WTC11 (cell line): ENCODE measurements around the gene RND2.

Experiments used
- ATF3 ChIP-seq: sonication (generic); formaldehyde crosslinking; conservative IDR thresholded peaks from 2 replicates; pipeline ENCODE4 v1.8.1; 2022; ENCODE audit warnings: mild to moderate bottlenecking, missing genetic modification reagents
- CREB1 ChIP-seq: sonication (generic); formaldehyde crosslinking; IDR thresholded peaks from 2 replicates; pipeline ENCODE4 v1.8.0; 2023; ENCODE audit warnings: mild to moderate bottlenecking, missing genetic modification reagents
- CTCF ChIP-seq: fragments of 200-600 bp; IDR thresholded peaks from 2 replicates; pipeline ENCODE4 v1.8.0; 2022; ENCODE audit warnings: antibody characterized with exemption
- E2F4 ChIP-seq: sonication (generic); formaldehyde crosslinking; IDR thresholded peaks from 2 replicates; pipeline ENCODE4 v1.8.1; 2022; ENCODE audit warnings: low read depth, mild to moderate bottlenecking, moderate library complexity, missing genetic modification reagents, borderline replicate concordance
- GABPB1 ChIP-seq: sonication (generic); formaldehyde crosslinking; IDR thresholded peaks from 2 replicates; pipeline ENCODE4 v1.8.1; 2023; ENCODE audit warnings: mild to moderate bottlenecking, missing genetic modification reagents
- MXD4 ChIP-seq: fragments of 250-450 bp; sonication (Bioruptor Pico); IDR thresholded peaks from 2 replicates; pipeline ENCODE4 v1.8.0; 2021; ENCODE audit warnings: mild to moderate bottlenecking, moderate library complexity, borderline replicate concordance
- NR1H2 ChIP-seq: sonication (generic); formaldehyde crosslinking; IDR thresholded peaks from 2 replicates; pipeline ENCODE4 v1.9.0; 2021; ENCODE audit warnings: mild to moderate bottlenecking, moderate library complexity, missing genetic modification reagents
- NR3C1 ChIP-seq: sonication (generic); formaldehyde crosslinking; conservative IDR thresholded peaks from 2 replicates; pipeline ENCODE4 v1.8.1; 2023; ENCODE audit warnings: low read depth, mild to moderate bottlenecking, missing genetic modification reagents
- PRDM15 ChIP-seq: sonication (generic); formaldehyde crosslinking; IDR thresholded peaks from 2 replicates; pipeline ENCODE4 v1.8.0; 2022; ENCODE audit warnings: missing genetic modification reagents
- ZNF232 ChIP-seq: sonication (generic); formaldehyde crosslinking; IDR thresholded peaks from 2 replicates; pipeline ENCODE4 v1.8.0; 2022; ENCODE audit warnings: mild to moderate bottlenecking, missing genetic modification reagents
- ZNF281 ChIP-seq: sonication (generic); formaldehyde crosslinking; IDR thresholded peaks from 2 replicates; pipeline ENCODE4 v1.8.0; 2023; ENCODE audit warnings: mild to moderate bottlenecking, missing genetic modification reagents

GRCh38 chr17:42980274-42980765, 44.7 kb upstream of the RND2 start, which contains the start of gene RUNDC1:
- TF ChIP-seq ZNF232 (CRISPR knock-in tag) (no peak), CTCF (no peak), PRDM15 (CRISPR knock-in tag) (no peak), E2F4 (CRISPR knock-in tag) (no peak), ATF3 (CRISPR knock-in tag) (no peak), NR3C1 (CRISPR knock-in tag) (no peak), ZNF281 (CRISPR knock-in tag) (no peak; the same call in 1 of the 2 replicates), NR1H2 (CRISPR knock-in tag) (no peak), CREB1 (CRISPR knock-in tag) (no peak), MXD4 (no peak), GABPB1 (no peak; the same call in none of the 2 replicates)
